Endothelial cell of umbilical vein (primary cell): ENCODE data around the gene MAP2K7. TPM values are rescaled to one million over a fixed set of nuclear protein-coding genes. Genes with fewer than 3 reads are reported as not detected.

Experiments used
- BruUV-seq: library from RNA; stranded (reverse); fragments of 400-500 nt; replicated peaks from 2 replicates; lab custom pipeline; 2021; lab: Mats Ljungman, UMichigan
- CTCF ChIA-PET: fragments of 300-600, 350-600 bp; sonication (Branson Sonifier 250); formaldehyde crosslinking; loops from one replicate; lab custom pipeline; 2021; ENCODE audit warnings: antibody characterized with exemption, inconsistent platforms; lab: Charles Lee
- POLR2A ChIA-PET: fragments of 300-600, 350-600 bp; sonication (Branson Sonifier 250); formaldehyde crosslinking; loops from one replicate; lab custom pipeline; 2021; ENCODE audit warnings: antibody characterized with exemption, inconsistent platforms; lab: Charles Lee
- DNase-seq: peaks from one replicate; pipeline ENCODE4 v3.0.0-alpha.2; 2011; ENCODE audit warnings: low read depth, low spot score
- FAIRE-seq: peaks from 2 replicates; lab custom pipeline; 2011; peaks lifted over from hg19 to GRCh38; lab: Jason Lieb, UNC
- H2AFZ ChIP-seq: 2 replicates; pipeline ENCODE4 v1.6.0; 2012; ENCODE audit warnings: low read depth, low read length, control low read depth, inconsistent platforms
- H3K27ac ChIP-seq: 2 replicates; pipeline ENCODE4 v1.5.1; 2011; ENCODE audit warnings: low read depth, mild to moderate bottlenecking, control low read depth, low read length, moderate library complexity; ENCODE audit not compliant: insufficient read depth
- H3K27me3 ChIP-seq, 2 experiments: 2 replicates each; pipeline versions ENCODE4 v1.6.0 to v1.6.1; 2011; ENCODE audit warnings: low read length in 2 of 2, mixed read lengths in 1 of 2; ENCODE audit not compliant: control insufficient read depth in 2 of 2, insufficient read depth in 2 of 2
- H3K36me3 ChIP-seq, 2 experiments: 2 replicates in 1 of 2; 3 replicates in 1 of 2; pipeline ENCODE4 v1.5.1; 2011; ENCODE audit warnings: low read length in 2 of 2, mild to moderate bottlenecking in 1 of 2, moderate library complexity in 1 of 2; ENCODE audit not compliant: control insufficient read depth in 2 of 2, insufficient read depth in 2 of 2; ENCODE audit errors: extremely low read depth in 1 of 2
- H3K4me1 ChIP-seq: 3 replicates; pipeline ENCODE4 v1.5.1; 2011; ENCODE audit warnings: mild to moderate bottlenecking, low read length; ENCODE audit not compliant: control insufficient read depth, insufficient read depth; ENCODE audit errors: extremely low read depth
- H3K4me2 ChIP-seq: 2 replicates; pipeline ENCODE4 v1.6.1; 2011; ENCODE audit warnings: low read length, control low read depth, mixed read lengths; ENCODE audit not compliant: insufficient read depth
- H3K4me3 ChIP-seq, 3 experiments: fragments of 200-600 bp in 1 of 3; sonication (generic), shearing (Covaris generic) in 1 of 3; replicated peaks in 1 of 3; 2 replicates each; pipeline ENCODE4 v1.5.1; 2011 to 2016; ENCODE audit warnings: control low read depth in 3 of 3, low read length in 3 of 3, mild to moderate bottlenecking in 2 of 3, inconsistent platforms in 1 of 3, low read depth in 1 of 3, moderate library complexity in 1 of 3; ENCODE audit not compliant: insufficient read depth in 1 of 3
- H3K79me2 ChIP-seq: 2 replicates; pipeline ENCODE4 v1.6.0; 2012; ENCODE audit warnings: low read length, inconsistent platforms; ENCODE audit not compliant: control insufficient read depth, insufficient read depth
- H3K9ac ChIP-seq: replicated peaks from 2 replicates; pipeline ENCODE3; 2011; ENCODE audit warnings: low read length, control low read depth; ENCODE audit not compliant: insufficient read depth; ENCODE audit errors: extremely low read depth
- H3K9me1 ChIP-seq: replicated peaks from 3 replicates; pipeline ENCODE4 v1.6.0; 2011; ENCODE audit warnings: mild to moderate bottlenecking, low read length; ENCODE audit not compliant: control insufficient read depth, insufficient read depth; ENCODE audit errors: extremely low read depth
- H3K9me3 ChIP-seq: replicated peaks from 2 replicates; pipeline ENCODE4 v1.5.1; 2012; ENCODE audit warnings: low read length, inconsistent platforms; ENCODE audit not compliant: control insufficient read depth, insufficient read depth
- H4K20me1 ChIP-seq: replicated peaks from 2 replicates; pipeline ENCODE3; 2011; ENCODE audit warnings: mild to moderate bottlenecking, low read length; ENCODE audit not compliant: control insufficient read depth, insufficient read depth; ENCODE audit errors: extremely low read depth
- EZH2 ChIP-seq: IDR thresholded peaks from 2 replicates; pipeline ENCODE4 v1.6.1; 2012; ENCODE audit warnings: borderline replicate concordance, low read depth, mild to moderate bottlenecking, moderate library complexity, low read length, inconsistent platforms; ENCODE audit not compliant: severe bottlenecking
- FOS ChIP-seq: IDR thresholded peaks from 2 replicates; pipeline ENCODE4 v1.6.1; 2011; ENCODE audit warnings: mild to moderate bottlenecking, low read length, moderate library complexity, borderline replicate concordance; ENCODE audit not compliant: insufficient read depth
- GATA2 ChIP-seq: IDR thresholded peaks from 2 replicates; pipeline ENCODE4 v1.7.0; 2011; ENCODE audit warnings: low read depth, mild to moderate bottlenecking, moderate library complexity, mixed read lengths, low read length; ENCODE audit not compliant: insufficient read length, insufficient read depth
- JUN ChIP-seq: IDR thresholded peaks from 2 replicates; pipeline ENCODE4 v1.6.1; 2011; ENCODE audit warnings: borderline replicate concordance, low read depth; ENCODE audit not compliant: insufficient read length, insufficient read depth
- MYC ChIP-seq: IDR thresholded peaks from one replicate; pipeline ENCODE4 v1.6.1; 2011; ENCODE audit warnings: mild to moderate bottlenecking, low read depth, low read length
- POLR2A ChIP-seq: IDR thresholded peaks from 2 replicates; pipeline ENCODE4 v1.6.1; 2012; ENCODE audit warnings: low read depth, mild to moderate bottlenecking, control low read depth, low read length
- POLR2AphosphoS5 ChIP-seq: IDR thresholded peaks from 2 replicates; pipeline ENCODE4 v1.6.1; 2012; ENCODE audit warnings: low read depth, mild to moderate bottlenecking, control low read depth, low read length, moderate library complexity; ENCODE audit not compliant: insufficient read depth
- dilution Hi-C: fragments of 300-500 bp; cut with MboI; formaldehyde crosslinking; loops from one replicate; pipeline ENCODE4 v1.15.0; 2019; ENCODE audit warnings: low sequenced_read_pairs; ENCODE audit not compliant: extremely low pct_ligation_motif_present
- intact Hi-C: fragments of 100-400 bp; cut with micrococcal nuclease; formaldehyde crosslinking; loops from one replicate; pipeline ENCODE4 v1.10.0; 2022
- polyA plus RNA-seq, 4 experiments: library from polyadenylated mRNA; depleted of rRNA in 3 of 4; stranded (reverse) in 3 of 4; unstranded in 1 of 4; fragments of >200 nt; gene quantifications; 2 replicates each; pipeline versions ENCODE4 v1.2.1 to v1.2.3, GENCODE V29; 2011 to 2012; ENCODE audit warnings: missing spikeins in 1 of 4
- total RNA-seq: library from RNA; stranded (reverse); gene quantifications from 2 replicates; pipeline ENCODE4 v1.2.3, GENCODE V29; 2021
- TF ChIP-seq, protein P1 (sequence below), 2 donors: IDR thresholded peaks; 1 replicate in 1 of 2; 2 replicates in 1 of 2; pipeline ENCODE4 v1.5.1; 2011; ENCODE audit warnings: low read length in 2 of 2, mild to moderate bottlenecking in 2 of 2, moderate library complexity in 2 of 2, control low read depth in 1 of 2, inconsistent platforms in 1 of 2, low read depth in 1 of 2; ENCODE audit not compliant: insufficient read depth in 1 of 2; ENCODE audit errors: extremely low read depth in 1 of 2
- TF ChIP-seq, protein P2 (sequence below): IDR thresholded peaks from 2 replicates; pipeline ENCODE4 v1.6.1; 2011; ENCODE audit not compliant: insufficient read depth, insufficient read length

Gene MAP2K7
- total and polyA plus RNA-seq, 2 donors (not counting 3 experiments of a cell fraction or from before 2014, with no cell fraction given): 13.8 to 36.0 TPM

DNA sequence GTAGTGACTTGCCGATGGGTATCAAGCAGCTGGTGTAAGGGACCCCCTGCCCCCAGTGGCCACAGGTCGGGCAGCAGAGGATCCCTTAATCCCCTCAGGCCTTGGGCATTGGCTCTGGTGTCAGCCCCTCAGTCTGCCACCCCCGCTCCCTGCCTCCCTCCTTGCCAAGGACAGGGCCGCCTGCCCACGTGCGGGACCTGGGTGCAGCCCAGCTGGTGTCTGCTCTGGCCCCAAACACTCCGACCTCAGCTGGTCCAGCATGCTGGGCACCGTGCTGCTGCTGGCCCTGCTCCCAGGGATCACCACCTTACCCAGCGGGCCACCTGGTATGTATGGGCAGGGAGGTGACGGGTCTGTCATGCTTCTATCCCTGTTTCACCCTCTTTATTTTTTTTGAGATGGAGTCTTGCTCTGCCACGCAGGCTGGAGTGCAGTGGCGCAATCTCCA lies 10.9 kb downstream of the MAP2K7 start, which contains the start of gene TGFBR3L:
Gene TGFBR3L, plus strand, starts transcription at position 233 of the 448 bp plus-strand sequence.
- Histone ChIP-seq H2AFZ (no peak within 1 kb of the TSS), H4K20me1 (no peaks in the 10 kb centered on the region), H3K9me3 (no peaks in the 10 kb centered on the region), H3K4me2 (no peak within 1 kb of the TSS), H3K27ac (no peak within 1 kb of the TSS), H3K4me3 (no peak within 1 kb of the TSS), H3K4me1 (peaks cover 7% of the 10 kb centered on the region), H3K36me3 (peaks cover 0 to 20% of the 10 kb centered on the region in 2 experiments), H3K9ac (no peak within 1 kb of the TSS), H3K27me3 (peaks cover 18 to 31% of the 10 kb centered on the region in 2 experiments), H3K79me2 (no peaks in the 10 kb centered on the region), H3K9me1 (no peaks in the 10 kb centered on the region)
- DNase-seq (no peak), FAIRE-seq (no peak)
- dilution Hi-C loops: no loop called here
- ChIA-PET POLR2A (no interaction called here), CTCF (no interaction called here)
- intact Hi-C loops: no loop called here
- no TSS peak for BruUV-seq
- no peak for TF ChIP-seq EZH2
- no peak for TF ChIP-seq POLR2A
- TF ChIP-seq, protein P1, sequence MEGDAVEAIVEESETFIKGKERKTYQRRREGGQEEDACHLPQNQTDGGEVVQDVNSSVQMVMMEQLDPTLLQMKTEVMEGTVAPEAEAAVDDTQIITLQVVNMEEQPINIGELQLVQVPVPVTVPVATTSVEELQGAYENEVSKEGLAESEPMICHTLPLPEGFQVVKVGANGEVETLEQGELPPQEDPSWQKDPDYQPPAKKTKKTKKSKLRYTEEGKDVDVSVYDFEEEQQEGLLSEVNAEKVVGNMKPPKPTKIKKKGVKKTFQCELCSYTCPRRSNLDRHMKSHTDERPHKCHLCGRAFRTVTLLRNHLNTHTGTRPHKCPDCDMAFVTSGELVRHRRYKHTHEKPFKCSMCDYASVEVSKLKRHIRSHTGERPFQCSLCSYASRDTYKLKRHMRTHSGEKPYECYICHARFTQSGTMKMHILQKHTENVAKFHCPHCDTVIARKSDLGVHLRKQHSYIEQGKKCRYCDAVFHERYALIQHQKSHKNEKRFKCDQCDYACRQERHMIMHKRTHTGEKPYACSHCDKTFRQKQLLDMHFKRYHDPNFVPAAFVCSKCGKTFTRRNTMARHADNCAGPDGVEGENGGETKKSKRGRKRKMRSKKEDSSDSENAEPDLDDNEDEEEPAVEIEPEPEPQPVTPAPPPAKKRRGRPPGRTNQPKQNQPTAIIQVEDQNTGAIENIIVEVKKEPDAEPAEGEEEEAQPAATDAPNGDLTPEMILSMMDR (IDR thresholded peaks at IDR 0.05; ENCODE audit: extremely low read depth in 1 of 2, insufficient read depth in 1 of 2, low read depth in 1 of 2, low read length in 2 of 2): no peak
- TF ChIP-seq, protein P2, sequence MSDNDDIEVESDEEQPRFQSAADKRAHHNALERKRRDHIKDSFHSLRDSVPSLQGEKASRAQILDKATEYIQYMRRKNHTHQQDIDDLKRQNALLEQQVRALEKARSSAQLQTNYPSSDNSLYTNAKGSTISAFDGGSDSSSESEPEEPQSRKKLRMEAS: no peak
- TF ChIP-seq POLR2AphosphoS5: no peak
- TF ChIP-seq GATA2: no peak
- no peak for TF ChIP-seq MYC
- no peak for TF ChIP-seq JUN
- TF ChIP-seq FOS: no peak
